CD4-positive, alpha-beta T cell treated with Interleukin-17A for 1 hour (primary cell): ENCODE data around the gene CREB3L2.

ENCODE experiments used
- DNase-seq: peaks from one replicate; pipeline ENCODE4 v3.0.0-alpha.2; 2020

Gene CREB3L2

DNA sequence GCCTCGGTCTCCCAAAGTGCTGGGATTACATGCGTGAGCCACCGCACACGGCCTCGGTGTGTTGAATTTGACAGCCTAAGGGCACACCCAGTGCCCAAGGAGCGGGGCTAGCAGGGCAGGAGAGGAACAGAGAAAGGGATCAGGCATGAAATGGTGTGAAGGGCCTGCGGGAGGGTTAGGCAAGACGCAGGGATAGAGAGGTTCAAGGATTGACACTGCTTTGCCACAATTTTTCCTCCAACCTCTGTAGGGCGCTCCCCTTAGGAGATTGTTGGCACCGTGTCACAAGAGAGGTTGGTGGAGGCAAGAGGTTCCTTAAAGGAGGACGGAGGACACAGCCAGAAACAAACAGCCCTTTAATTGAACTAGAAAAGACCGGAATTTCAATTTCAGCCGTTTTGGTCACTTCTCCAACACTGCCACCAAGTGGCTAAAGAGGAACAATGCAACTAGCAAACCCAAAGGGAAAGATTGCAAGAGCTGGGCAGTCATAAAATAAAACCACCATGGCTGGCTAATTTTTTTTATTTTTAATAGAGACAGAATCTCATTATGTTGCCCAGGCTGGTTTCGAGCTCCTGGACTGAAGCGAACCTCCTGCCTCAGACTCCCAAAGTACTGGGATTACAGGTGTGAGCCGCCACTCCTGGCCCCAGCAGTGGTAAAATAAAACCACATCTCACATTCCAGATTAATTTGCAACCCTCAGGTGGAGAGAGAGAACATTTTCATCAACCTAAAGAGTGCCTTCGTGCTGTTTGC, 6.9 kb upstream of the CREB3L2 start:
- peak; percentile 73 for DNase-seq

- no peak for DNase-seq
Observed at GRCh38 chr7:138008019-138008587, 6.2 kb upstream of the CREB3L2 start.

DNA sequence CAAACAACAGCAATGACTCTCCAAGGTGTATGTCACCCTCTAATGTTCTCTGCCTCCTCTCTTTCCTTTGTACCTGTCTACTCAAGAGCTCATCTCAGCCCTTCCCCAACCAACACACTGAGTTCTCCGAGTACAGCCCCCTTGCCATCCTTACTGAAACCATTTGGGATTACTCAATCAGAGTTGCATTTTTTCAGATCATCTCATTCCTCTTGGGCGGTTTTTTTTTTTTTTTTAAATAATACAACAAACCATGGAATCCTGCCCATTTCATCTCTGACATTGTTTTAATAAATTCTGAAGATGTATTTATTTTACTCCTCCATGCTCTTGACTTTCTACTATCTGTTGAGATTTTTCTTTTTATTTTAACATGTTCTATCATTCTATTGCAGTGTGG, 4.2 kb upstream of the CREB3L2 start:
- no peak for DNase-seq

DNA sequence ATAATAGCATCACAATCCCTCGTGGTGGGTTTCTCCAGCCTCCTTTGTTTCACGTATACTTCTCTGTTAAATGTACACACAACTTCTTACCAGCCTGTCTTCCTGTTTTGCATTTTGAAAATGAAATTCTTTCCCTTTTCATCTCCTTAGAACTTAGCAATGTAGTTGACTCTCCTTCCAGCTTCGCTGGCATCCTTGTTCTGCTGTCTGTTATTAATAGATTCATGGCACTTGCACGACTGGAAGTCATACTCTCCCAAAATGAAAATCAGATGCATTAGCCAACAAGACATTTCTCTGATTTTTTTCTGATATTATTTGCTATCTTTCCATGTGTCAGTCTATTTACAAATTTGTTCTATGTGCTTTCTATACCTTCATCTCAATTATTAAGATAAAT, 3.0 kb upstream of the CREB3L2 start:
- no peak for DNase-seq

DNA sequence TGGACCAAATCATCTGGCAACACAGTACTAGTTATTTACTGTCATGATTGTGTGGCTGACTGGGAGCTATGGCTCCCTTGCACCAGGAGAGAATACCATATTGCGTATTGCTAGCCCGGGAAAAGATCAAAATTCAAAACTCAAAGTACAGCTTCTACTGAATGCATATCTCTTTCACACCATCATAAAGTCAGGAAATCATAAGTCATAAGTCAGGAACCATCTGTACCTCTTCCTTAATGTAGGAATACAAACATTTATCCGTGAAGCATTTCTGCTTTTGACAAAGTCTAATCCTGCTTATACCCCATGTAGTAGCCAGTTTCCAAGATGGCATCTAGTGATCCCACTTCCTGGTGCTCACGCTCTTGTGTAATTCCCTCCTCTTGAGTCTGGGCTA, 2.2 kb upstream of the CREB3L2 start:
- no peak for DNase-seq

DNA sequence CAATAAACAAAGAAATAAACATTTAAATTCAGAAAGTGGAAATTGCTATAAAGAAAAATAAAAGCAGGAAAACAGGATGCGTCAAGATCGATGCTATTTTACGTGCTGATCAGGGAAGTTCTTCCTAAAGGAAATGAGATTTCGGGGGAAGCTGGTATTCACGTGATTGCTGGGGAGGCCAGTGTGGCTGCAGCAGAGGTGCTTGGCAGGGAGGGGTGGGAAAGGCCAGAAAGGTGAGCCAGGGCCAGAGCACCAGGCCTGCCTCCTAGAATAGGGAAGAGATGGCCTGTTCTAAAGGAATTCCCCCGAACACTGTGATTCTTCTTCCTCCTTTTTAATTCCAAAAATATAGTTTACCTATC, 923 bp upstream of the CREB3L2 start:
- no peak for DNase-seq

DNA sequence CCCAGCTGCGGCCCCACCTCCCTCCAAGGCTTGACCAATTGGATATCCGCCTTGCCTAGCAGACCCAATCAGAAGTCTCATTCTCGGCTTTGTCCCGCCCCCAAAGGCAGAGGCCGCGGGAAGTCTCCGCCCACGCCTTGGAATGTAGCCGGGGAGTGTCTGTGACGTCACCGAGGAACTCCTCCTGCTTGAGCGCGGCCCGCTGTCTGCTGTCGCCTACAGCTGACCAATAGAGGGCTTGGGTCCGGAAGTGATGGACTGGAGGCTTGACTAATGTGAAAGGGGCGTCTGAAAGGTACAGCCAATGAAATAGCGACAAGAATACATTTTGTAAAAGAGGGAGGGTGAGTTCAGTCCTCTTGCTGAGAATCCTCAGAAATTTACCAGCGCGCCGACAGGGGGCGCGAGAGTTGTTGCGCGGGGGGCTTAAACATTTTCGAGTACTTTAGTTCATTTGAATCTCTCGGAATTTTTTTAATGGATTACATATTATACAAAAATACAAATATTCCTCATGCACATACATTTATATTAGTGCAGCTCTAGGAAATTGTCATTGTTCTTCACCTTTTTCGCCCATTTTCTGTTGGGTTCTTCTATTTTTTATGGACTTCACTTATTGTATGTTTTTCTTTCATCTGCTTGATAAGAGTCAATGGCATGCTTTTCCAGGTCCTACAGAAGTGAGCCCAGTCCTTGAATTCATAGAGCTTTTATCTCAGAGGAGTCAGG, 376 bp upstream of the CREB3L2 start:
- peak; percentile 99 for DNase-seq

- DNase-seq: no peak
Observed at GRCh38 chr7:138000081-138000701, 1.7 kb downstream of the CREB3L2 start.

GRCh38 chr7:137999496-138000080, 2.3 kb downstream of the CREB3L2 start:
- no peak for DNase-seq

DNA sequence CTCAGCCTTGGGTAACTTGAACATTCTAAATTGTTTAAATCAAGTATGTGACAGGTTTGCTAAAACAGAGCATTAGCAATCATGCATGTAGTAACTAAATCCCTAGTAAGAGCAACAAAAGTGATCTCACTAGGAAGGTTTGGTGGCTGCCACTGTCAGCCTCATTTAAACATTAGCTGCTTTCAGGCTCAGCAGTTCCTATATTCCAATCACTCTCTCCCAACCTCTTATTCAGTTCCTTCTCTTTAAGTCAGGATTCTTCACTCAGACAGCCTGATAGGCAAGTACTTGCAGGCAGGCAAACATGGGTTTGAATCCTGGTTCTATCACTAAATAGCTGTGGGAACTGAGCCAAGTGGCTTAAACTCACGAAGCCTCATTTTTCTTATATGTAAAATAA, 3.6 kb downstream of the CREB3L2 start:
- DNase-seq: no peak

DNA sequence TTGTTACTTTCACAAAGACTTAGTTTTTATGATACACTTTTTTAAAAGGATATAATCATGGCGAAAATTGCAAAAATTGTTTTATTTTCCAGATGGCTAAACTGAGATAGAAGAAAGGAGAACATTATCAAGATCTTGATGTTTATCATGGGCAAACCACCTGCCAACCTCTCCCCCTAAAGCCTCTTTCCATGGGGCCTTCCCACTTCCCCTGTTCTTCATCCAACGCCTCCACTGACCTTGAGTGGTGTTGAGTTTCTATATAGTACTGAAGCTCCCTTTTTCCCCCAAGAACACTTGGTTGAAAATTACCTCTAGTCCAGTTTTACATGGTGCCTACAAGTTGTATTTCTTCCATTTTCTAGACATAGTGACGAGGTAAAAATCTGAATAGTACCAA, 5.0 kb downstream of the CREB3L2 start:
- DNase-seq: no peak

- DNase-seq: peak; percentile 13
Observed at GRCh38 chr7:137996386-137996851, 5.5 kb downstream of the CREB3L2 start.

GRCh38 chr7:137994216-137994615, 7.7 kb downstream of the CREB3L2 start:
- DNase-seq: no peak

DNA sequence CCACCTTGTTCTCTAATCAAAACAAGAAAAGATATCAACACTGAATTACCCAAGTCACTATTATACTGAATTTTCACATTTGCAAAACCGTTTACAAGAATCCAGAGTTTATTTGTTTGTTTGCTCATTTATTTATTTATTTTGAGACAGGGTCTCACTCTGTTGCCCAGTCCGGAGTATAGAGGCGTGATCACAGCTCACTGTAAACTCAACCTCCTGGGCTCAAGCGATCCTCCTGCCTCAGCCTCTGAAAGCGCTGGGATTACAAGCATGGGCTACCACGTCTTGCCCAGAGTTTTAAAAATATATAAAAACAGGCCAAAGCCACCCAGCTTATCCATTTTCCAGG, 8.5 kb downstream of the CREB3L2 start:
- DNase-seq: no peak

GRCh38 chr7:137992550-137993394, 9.1 kb downstream of the CREB3L2 start:
- DNase-seq: no peak

GRCh38 chr7:137992104-137992549, 9.8 kb downstream of the CREB3L2 start:
- no peak for DNase-seq

DNA sequence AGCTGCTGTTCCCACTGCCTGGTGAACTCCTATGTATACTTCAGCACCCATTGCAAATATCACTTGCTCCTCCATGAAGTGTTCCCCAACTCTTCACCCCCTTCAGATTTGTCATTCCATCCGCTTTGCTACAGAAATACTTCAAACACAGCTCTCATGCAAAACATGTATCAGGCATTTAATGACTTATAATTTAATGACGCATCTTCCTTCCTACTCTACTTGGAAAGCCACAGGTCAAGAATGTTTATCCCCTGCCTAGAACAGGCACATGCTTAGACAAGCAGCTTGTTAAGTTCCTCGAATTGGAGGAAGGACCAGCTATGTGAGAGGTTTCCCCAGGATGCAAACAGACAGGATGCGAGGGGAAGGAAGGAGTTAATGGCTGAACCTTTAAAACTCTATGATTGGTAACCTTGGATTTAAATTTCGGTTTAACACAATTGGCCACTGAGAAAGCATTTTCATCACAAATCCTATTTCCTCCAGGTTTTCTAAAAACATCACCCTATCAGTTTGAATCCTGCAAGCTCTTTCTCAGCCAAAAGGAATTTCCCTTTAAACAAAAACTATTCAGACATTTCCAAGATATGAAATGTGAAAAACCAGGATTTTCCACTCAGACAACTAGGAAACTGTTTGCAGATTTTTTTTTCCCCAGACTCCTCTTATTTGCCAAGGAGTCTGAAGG, 11.5 kb downstream of the CREB3L2 start:
- DNase-seq: no peak

DNA sequence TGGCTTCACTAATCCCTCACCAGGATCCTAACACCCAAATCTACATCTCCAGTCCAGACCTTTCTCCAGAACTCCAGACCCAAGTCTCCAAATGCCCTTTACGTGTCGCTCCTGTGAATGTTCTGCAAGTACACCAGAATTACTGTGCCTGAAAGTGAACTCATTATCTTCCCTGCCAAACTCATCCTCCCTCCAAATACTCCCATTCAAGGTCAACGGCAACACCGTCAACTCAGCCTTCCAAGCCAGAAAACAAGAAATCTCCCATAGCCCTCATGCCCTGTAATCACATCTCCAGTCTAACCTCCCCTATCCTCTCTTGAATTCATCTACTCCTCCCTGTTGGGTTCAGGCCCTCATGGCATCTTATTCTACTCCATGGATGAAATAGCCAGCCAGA, 12.3 kb downstream of the CREB3L2 start:
- DNase-seq: no peak

- DNase-seq: no peak
Observed at GRCh38 chr7:137989094-137989493, 12.8 kb downstream of the CREB3L2 start.

- no peak for DNase-seq
Observed at GRCh38 chr7:137987968-137988367, 13.9 kb downstream of the CREB3L2 start.

DNA sequence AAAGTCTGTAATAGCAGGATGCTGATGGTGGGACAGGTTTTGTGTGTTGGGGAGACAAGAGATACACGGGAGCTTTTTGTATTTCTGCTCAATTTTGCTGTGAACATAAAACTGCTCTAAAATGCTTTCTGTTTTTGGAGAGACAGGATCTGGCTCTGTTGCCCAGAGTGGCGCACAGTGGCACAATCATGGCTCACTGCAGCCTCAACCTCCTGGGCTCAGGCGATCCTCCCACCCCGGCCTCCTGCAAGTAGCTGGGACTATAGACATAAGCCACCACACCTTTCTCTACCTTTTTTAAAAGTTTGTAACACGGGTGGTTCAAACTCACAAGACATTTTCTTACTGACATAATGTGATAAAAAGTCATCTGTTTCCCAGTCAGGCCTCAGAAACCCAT, 14.3 kb downstream of the CREB3L2 start:
- no peak for DNase-seq

DNA sequence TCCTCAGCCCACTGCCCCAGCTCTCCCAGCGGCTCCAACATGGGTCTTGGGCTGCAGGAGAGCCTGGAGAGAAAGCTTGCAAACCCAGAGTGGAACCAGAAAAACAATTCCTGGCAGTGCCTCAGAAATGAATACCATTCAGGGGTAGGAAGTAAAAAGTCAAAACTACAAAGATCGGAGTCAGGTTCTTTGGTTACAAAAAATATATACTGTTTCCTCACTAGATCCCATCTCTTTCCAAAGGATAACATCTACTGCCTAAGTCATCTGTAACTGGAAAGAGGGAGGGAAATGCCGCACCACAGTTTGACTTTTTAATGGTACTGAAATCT, 14.9 kb downstream of the CREB3L2 start:
- no peak for DNase-seq
